NCI-H1048 (cell line): ENCODE data around the gene SULT1C3.
"Not testable (repeated sequence)": the region's sequence is repeated elsewhere in the genome, so short reads cannot be mapped to it uniquely, and the experiment has no call there.

Experiments
- DNase-seq: peaks from one replicate; lab custom pipeline; 2025; lab: John Stamatoyannopoulos, UW

Gene SULT1C3

DNA sequence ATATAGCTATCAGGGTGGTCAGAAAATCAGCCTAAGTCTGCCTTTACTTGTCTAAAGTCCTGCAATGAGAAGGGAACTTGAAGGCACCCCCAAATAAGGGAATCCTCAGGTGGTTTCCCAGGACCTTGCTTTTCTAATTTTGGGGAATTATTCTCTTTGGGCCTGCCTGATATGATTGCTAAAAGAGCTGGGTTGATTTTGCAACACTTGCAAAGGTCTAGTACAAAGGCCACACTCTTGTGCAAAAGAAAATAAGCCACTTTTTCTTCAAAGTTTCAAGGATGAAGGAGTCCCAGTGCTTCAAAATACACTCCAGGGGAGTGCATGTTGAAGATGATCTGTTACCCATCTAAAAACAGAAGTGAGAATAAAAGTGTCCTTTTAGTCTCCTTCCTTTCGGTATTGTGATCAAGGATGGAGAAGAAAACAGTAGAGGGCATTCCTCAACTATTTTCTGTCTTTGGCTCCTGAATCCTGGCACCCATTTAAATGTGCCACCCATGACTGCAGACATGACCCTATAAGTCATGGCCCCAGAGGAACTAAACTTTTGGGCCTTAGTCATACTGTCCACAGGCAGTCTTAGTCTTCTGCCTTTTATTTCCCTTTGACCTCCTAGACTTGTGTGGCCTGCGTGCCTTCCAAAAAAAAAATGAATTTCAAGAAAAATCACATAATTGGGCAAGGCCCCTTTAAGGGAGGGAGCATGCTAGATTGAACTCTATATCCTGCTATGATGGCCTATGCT lies 5.1 kb downstream of the SULT1C3 start:
- no peak for DNase-seq

DNA sequence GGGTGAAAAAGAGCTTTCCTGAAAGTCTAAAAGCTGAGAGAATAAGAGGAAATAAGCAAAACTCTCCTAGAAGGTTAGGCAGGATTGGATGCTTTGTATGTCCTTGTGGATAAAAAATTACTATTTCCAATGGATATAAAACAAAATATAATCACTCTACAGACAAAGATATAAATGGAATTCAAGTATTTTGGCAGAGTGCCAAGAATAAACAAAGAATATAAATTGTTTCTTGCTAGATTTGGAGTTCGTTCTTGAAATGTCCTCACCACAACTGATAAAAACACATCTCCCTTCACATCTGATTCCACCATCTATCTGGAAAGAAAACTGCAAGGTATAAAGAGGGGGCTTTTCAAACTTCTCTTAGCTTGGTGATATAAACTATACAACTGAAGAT lies 13.3 kb downstream of the SULT1C3 start:
- no peak for DNase-seq

- DNase-seq, result no peak
Measured at GRCh38 chr2:108257757-108258331, 18.1 kb downstream of the SULT1C3 start.

DNA sequence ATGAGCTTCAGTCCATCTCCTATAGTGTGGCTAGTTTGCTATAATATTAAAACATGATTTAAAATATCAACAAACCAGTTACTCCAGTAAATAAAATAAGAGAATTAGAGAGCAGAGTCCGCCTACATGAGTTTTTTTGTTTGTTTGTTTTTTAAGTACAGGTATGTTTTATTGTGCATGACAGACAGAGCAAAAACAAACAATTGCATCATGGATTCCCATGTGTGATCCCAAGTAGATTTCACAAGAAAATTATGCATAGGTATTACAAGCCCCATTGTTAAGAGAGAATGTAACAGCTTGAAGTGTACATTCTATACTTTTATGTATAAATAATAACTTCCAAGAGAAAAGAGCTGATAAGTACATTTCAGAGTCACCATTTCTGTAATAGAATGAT lies 21.0 kb downstream of the SULT1C3 start:
- DNase-seq, result no peak

DNA sequence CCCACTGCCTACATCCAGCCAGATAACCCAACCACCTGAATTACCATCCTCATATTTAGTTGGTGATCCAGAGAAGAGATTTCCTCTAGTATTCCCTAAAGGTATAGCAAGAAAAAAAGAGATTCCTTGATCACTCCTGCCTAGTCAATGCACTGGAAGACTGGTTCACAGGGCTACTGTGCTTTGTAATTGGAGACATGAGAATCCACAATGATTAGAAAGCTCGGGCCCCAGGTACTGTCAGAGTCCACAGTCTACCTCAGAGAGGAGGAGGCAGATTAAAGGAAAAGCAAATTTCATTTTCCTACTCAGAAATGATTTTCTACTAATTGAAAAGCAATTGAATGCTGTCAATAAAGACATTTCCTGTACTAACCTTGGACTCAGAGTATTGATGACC lies 22.3 kb downstream of the SULT1C3 start:
- DNase-seq, result no peak

GRCh38 chr2:108263401-108263800 lies 23.6 kb downstream of the SULT1C3 start:
- no peak for DNase-seq

DNA sequence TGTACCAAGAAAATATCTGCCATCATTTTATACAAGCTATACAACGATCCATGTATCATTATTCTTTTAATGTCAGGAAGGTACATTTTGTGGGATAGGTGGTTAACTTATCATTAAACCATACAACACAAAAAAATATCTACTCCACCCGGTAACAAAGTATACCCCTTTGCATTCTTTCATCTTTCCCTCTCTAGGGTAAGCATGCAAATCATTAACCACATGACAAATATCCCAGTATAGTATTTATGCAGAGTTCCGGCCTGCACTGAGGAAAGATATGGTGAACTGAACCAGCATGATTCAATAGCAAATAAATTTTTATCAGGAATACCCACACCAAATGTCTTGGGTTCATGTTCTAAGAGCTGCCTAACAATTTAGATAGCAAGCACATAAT lies 26.4 kb downstream of the SULT1C3 start:
- DNase-seq, result no peak

DNA sequence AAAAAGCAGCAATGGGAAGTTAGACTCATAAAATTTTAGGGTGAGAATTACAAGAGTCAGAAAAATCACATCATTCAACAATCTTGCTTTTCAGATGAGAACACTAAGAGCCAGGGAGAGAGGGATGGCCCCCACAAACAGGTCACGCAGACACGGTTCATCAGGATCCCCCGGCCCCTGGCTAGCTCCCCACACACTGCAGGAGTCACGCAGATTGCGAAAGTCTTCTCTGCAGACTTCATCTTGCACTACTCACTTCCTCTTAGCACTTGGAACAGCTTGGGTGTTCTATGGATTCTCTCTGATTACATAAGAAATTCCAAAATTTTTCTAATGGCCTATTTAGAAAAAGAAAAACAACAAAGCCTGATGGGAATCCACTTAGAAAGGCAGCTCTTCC lies 27.3 kb downstream of the SULT1C3 start:
- DNase-seq, result no peak

GRCh38 chr2:108268001-108268400 lies 28.2 kb downstream of the SULT1C3 start:
- no peak for DNase-seq

GRCh38 chr2:108270346-108270745 lies 30.6 kb downstream of the SULT1C3 start:
- no peak for DNase-seq

GRCh38 chr2:108270768-108271506 lies 31.2 kb downstream of the SULT1C3 start:
- no peak for DNase-seq

DNA sequence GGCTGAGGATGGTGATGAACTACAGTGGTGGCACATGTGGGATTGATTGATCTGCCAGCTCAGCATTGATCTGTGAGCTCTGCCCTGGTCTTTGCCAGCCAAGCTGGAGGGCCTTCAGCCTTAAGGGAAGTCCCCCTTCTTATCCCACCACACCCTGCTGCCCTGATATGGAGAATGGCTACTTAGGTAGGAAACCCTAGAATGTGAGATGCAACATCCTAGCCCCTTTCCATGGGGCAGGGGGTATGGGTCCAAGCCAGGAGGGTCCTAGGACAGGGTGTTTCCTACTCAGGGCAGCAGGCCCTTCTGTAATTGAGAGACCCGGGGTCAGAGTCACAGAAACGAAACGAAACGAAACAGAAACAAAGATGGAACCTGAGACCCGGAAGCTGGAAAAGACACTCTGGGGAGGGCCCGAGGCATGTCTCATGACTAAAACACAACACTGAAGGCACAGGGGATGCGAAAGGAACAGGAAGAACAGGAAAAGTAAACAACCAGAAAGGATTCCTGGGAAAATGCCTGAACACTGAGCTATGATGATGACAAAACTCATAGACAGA lies 32.0 kb downstream of the SULT1C3 start:
- DNase-seq, result no peak

DNA sequence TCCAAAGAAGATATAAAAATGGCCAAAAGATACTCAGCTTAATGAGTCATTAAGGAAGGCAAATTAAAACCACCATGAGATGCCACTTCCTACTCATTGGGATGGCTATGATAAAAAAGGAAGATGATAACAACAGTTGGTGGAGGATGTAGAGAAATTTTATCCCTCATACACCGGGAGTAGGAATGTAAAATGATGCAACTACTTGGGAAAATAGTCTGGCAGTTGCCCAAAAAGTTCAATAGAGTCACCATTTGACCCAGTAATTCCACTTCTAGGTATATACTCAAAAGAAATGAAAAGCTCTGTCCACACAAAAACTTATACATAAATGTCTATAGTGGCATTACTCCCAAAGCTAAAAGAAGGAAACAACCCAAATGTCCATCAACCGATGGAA lies 38.9 kb downstream of the SULT1C3 start:
- DNase-seq, result no peak

DNA sequence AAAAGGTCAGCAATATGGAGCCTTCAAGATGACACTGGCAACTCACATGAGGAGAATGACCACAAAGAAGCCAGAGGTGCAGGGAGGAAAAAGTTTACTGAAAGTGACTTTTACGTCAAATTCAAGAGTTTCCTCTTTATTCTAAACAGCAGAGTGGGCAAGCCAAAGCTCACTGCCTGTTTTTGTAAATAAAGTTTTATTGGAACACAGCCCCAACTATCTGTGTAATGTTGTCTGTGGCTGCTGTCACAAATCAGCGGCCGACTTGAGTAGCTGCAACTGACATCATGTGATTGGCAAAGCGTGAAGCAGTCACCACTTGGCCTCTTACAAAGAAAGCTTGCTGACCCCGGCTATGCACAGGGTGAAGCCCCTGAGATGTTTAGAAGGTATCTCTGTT lies 39.7 kb downstream of the SULT1C3 start:
- no peak for DNase-seq

DNA sequence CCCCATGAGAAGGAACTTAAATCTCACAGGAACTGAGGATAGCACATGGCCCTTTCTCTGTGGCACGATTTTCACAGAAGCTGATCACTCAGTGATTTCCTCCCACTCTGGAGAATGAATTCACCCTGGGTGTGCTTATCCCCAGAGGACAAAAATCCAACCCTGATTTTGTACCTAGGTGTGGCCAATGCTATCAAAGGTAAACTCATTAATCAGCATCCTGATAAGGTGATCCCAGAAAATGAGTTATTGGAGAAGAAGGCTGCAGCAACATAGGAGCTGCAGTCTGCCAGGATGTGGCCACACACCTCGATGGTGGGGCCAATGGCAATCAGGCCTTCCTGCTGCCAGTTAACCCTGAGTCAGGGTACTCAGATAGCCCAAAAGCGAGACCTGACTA lies 40.7 kb downstream of the SULT1C3 start:
- DNase-seq, result no peak

DNA sequence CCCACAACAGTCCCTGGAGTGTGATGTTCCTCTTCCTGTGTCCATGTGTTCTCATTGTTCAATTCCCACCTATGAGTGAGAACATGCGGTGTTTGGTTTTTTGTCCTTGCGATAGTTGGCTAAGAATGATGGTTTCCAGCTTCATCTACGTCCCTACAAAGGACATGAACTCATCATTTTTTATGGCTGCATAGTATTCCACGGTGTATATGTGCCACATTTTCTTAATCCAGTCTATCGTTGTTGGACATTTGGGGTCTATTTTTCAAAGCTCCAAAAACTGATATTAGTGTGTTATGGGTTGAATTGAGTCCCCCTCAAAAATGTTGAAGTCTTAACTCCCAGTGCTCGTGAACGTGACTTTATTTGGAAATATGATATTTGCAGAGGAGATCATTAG lies 44.8 kb downstream of the SULT1C3 start:
- DNase-seq, result not testable (repeated sequence)

DNA sequence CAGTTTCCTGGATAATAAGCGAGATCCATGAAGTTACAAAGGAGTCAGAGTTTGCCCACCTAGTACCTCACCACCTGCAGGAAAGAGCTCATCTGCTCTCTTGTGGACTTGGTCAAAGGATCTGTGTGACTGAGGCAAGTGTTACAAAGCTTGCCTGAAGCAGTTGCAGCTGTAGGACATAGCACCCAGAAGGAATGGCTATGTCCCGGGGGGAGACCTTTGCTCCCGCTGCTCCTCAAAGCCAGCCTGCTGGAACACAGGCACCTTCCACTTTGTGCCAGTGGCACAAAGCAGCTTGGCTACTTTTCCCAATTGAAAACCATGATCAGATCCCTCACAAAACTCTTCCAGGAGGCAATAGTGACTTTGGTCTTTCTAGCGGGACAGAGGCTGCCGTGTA lies 45.8 kb downstream of the SULT1C3 start:
- no peak for DNase-seq

- DNase-seq, result no peak
Measured at GRCh38 chr2:108287169-108287568, 47.4 kb downstream of the SULT1C3 start.

DNA sequence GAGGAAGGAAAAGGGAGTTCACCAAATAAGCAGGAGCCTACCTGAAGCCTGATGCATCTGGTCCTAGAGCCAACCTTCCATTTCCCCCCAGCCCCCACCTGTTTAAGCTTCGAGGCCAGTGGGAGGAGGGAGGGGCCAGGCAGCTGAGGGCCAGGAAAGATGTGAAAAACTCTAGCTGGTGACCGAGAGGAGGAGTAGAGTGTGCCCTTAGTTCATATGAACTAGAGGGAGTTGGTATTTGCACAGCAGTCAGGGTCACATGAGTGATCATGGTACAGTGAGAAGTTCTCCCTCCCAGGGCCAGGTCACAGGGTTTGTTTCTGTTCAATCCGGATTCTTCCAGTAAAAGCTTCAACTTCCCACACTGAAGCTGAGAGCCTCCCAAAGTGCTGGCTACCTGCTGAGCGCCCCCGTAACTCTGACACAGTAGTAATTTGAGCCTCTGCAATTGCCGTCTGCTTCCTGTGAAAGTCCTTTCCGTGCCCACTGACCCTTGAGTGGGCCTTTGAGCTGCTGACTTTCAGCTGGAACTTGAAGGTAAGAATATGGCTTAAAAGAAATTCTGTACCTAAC lies 48.9 kb downstream of the SULT1C3 start, which contains the start of gene SULT1C2:
TSS of gene SULT1C2 (plus strand) at position 362 of the 573 bp plus-strand sequence. CDS start 4,773 bp downstream, outside the sequence.
- no peak for DNase-seq

DNA sequence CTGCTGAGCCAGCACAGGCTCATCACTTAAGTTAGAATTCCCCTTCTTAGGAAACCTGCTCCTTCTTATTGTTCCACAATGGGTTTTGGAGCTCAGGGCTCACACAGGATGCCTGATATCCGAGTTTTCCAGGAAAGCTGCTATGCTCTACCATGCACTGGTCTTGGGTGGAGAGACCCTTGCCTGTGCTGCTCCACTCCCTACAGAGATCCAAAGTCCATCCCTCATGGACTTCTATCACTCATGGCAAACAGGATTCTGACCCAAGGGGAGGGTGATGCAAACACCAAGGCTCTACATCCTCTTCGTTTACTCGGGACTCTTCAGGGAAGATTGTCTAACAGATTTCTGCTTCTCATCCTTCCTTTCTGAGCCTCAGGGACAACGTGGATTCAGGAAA lies 54.1 kb downstream of the SULT1C3 start:
- DNase-seq, result no peak

DNA sequence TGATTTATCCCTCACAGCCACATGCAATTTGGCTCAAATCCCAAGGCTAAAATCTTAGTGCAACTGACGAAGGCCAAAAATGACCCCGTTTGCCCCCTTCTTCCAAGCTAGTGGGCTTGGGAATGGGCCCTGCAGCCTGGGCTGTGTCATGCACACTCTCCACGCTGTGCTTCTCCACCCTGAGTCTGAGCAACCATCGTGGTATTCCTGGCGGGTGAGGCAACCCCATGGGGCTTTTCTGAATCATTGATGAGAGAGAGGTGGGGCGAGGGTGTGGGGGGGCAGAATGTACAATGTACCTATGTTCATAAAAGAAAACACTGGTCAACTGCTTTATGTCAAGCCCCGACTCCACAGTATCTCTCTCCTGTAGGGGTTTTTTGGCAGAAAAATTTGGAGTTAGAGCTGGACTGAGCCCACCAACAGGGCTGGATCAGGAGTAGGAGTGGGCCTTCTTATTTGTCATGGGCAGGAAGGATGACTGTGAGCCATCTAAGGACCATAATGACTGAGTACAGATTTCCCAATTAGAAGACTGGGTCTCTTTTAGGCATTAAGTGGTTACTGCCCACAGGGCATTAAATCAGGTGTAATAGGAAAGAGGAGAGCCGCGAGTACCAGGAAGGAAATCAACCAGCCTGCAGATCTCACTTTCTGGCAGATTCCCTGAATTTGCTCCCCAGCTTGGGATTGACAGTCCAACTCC lies 57.8 kb downstream of the SULT1C3 start:
- DNase-seq, result no peak

GRCh38 chr2:108301558-108301957 lies 61.8 kb downstream of the SULT1C3 start:
- no peak for DNase-seq
